ENCODE data around the gene DENND5B. TPM values are rescaled to one million over a fixed set of nuclear protein-coding genes. Genes with fewer than 3 reads are reported as not detected.
"Not testable (repeated sequence)": the region's sequence is repeated elsewhere in the genome, so short reads cannot be mapped to it uniquely, and the experiment has no call there.

Gene DENND5B
- 19.8 and 22.7 TPM in 2 replicates for total RNA-seq (2014; rRNA removed; shearing (Covaris generic))

GRCh38 chr12:31590642-31591379 lies at the start of gene DENND5B:
TSS of gene DENND5B (minus strand) at chr12:31591136. CDS start at chr12:31590832, 304 bp downstream.
- DNase-seq (ENCODE audit: low spot score), result no peak

- DNase-seq (ENCODE audit: low spot score), result no peak
Measured at GRCh38 chr12:31634620-31635019, 43.7 kb upstream of the DENND5B start.

- DNase-seq (ENCODE audit: low spot score), result no peak
Measured at GRCh38 chr12:31633464-31633863, 42.5 kb upstream of the DENND5B start.

- DNase-seq (ENCODE audit: low spot score), result no peak
Measured at GRCh38 chr12:31631809-31632208, 40.9 kb upstream of the DENND5B start.

- no peak for DNase-seq (ENCODE audit: low spot score)
Measured at GRCh38 chr12:31631023-31631724, 40.2 kb upstream of the DENND5B start.

GRCh38 chr12:31629756-31630732 lies 39.1 kb upstream of the DENND5B start:
- peak; percentile 44 for DNase-seq (ENCODE audit: low spot score)

- DNase-seq (ENCODE audit: low spot score), result no peak
Measured at GRCh38 chr12:31627456-31628054, 36.6 kb upstream of the DENND5B start.

GRCh38 chr12:31626270-31626995 lies 35.5 kb upstream of the DENND5B start:
- DNase-seq (ENCODE audit: low spot score), result no peak

- no peak for DNase-seq (ENCODE audit: low spot score)
Measured at GRCh38 chr12:31622038-31622437, 31.1 kb upstream of the DENND5B start.

GRCh38 chr12:31620311-31620710 lies 29.4 kb upstream of the DENND5B start:
- DNase-seq (ENCODE audit: low spot score), result no peak

GRCh38 chr12:31618228-31619025 lies 27.5 kb upstream of the DENND5B start:
- peak; percentile 46 for DNase-seq (ENCODE audit: low spot score)

GRCh38 chr12:31612819-31613218 lies 21.9 kb upstream of the DENND5B start:
- no peak for DNase-seq (ENCODE audit: low spot score)

GRCh38 chr12:31608299-31608698 lies 17.4 kb upstream of the DENND5B start:
- not testable (repeated sequence) for DNase-seq (ENCODE audit: low spot score)

- no peak for DNase-seq (ENCODE audit: low spot score)
Measured at GRCh38 chr12:31605531-31605930, 14.6 kb upstream of the DENND5B start.

GRCh38 chr12:31603546-31604009 lies 12.6 kb upstream of the DENND5B start:
- no peak for DNase-seq (ENCODE audit: low spot score)

- no peak for DNase-seq (ENCODE audit: low spot score)
Measured at GRCh38 chr12:31600750-31601149, 9.8 kb upstream of the DENND5B start.

- DNase-seq (ENCODE audit: low spot score), result no peak
Measured at GRCh38 chr12:31600252-31600651, 9.3 kb upstream of the DENND5B start.

- no peak for DNase-seq (ENCODE audit: low spot score)
Measured at GRCh38 chr12:31599053-31599452, 8.1 kb upstream of the DENND5B start.

GRCh38 chr12:31597066-31597465 lies 6.1 kb upstream of the DENND5B start:
- DNase-seq (ENCODE audit: low spot score), result no peak

GRCh38 chr12:31594681-31595080 lies 3.7 kb upstream of the DENND5B start:
- DNase-seq (ENCODE audit: low spot score), result peak; percentile 63

Data from A172 (cell line).